Mesendoderm (in vitro differentiated cells): ENCODE results near the gene C1QTNF8.
"Not testable (repeated sequence)": the region's sequence is repeated elsewhere in the genome, so short reads cannot be mapped to it uniquely, and the experiment has no call there.

Source experiments
- DNase-seq: peaks from one replicate; pipeline ENCODE4 v3.0.0; 2013
- H2AK5ac ChIP-seq: 2 replicates; pipeline ENCODE4 v1.6.1; 2013; ENCODE audit warnings: low read length, inconsistent platforms
- H2BK120ac ChIP-seq: 2 replicates; pipeline ENCODE4 v1.6.1; 2013; ENCODE audit warnings: low read depth, mild to moderate bottlenecking, low read length, moderate library complexity, mixed read lengths
- H2BK15ac ChIP-seq: replicated peaks from 2 replicates; pipeline ENCODE4 v1.6.1; 2013; ENCODE audit warnings: low read depth, mild to moderate bottlenecking, moderate library complexity
- H2BK5ac ChIP-seq: 2 replicates; pipeline ENCODE4 v1.6.1; 2013; ENCODE audit warnings: low read length, inconsistent platforms
- H3K18ac ChIP-seq: 2 replicates; pipeline ENCODE4 v1.6.1; 2013; ENCODE audit warnings: mild to moderate bottlenecking, low read length, mixed read lengths
- H3K23ac ChIP-seq: one replicate; pipeline ENCODE4 v1.6.1; 2013; ENCODE audit warnings: low read length
- H3K27ac ChIP-seq: 2 replicates; pipeline ENCODE4 v1.5.1; 2013; ENCODE audit warnings: low read depth, mild to moderate bottlenecking, inconsistent platforms, low read length, moderate library complexity
- H3K27me3 ChIP-seq: 2 replicates; pipeline ENCODE4 v1.6.1; 2013; ENCODE audit warnings: low read length, control low read depth, mild to moderate bottlenecking, inconsistent platforms; ENCODE audit not compliant: insufficient read depth, poor library complexity
- H3K36me3 ChIP-seq: 2 replicates; pipeline ENCODE4 v1.6.1; 2013; ENCODE audit warnings: low read length, inconsistent platforms; ENCODE audit not compliant: control insufficient read depth, insufficient read depth
- H3K4ac ChIP-seq: one replicate; pipeline ENCODE4 v1.6.1; 2013; ENCODE audit warnings: low read depth, mild to moderate bottlenecking, low read length, moderate library complexity
- H3K4me1 ChIP-seq: 2 replicates; pipeline ENCODE4 v1.6.1; 2013; ENCODE audit warnings: low read depth, low read length, inconsistent platforms; ENCODE audit not compliant: control insufficient read depth
- H3K4me2 ChIP-seq: 2 replicates; pipeline ENCODE4 v1.6.1; 2013; ENCODE audit warnings: low read length
- H3K4me3 ChIP-seq: 2 replicates; pipeline ENCODE4 v1.5.1; 2013; ENCODE audit warnings: mild to moderate bottlenecking, low read length
- H3K56ac ChIP-seq: one replicate; pipeline ENCODE4 v1.6.1; 2013; ENCODE audit warnings: low read length
- H3K79me1 ChIP-seq: 2 replicates; pipeline ENCODE4 v1.6.1; 2013; ENCODE audit warnings: low read length, inconsistent platforms
- H3K79me2 ChIP-seq: 2 replicates; pipeline ENCODE4 v1.6.1; 2013; ENCODE audit warnings: mild to moderate bottlenecking, low read length; ENCODE audit not compliant: control insufficient read depth, insufficient read depth
- H3K9ac ChIP-seq: 2 replicates; pipeline ENCODE4 v1.6.1; 2013; ENCODE audit warnings: low read length, inconsistent platforms
- H4K5ac ChIP-seq: one replicate; pipeline ENCODE4 v1.6.1; 2013; ENCODE audit warnings: low read length
- H4K8ac ChIP-seq: one replicate; pipeline ENCODE4 v1.6.1; 2013; ENCODE audit warnings: low read depth, mild to moderate bottlenecking, control low read depth, low read length, moderate library complexity
- WGBS: extraction: QIAGEN DNeasy Blood & Tissue Kit; methylation state at CpG from one replicate; pipeline ENCODE4 v1.1.7; 2013; ENCODE audit warnings: low lambda C conversion rate, missing lambda C conversion rate; ENCODE audit not compliant: insufficient coverage; ENCODE audit errors: extremely low coverage; 5-methylcytosine and 5-hydroxymethylcytosine counted together

The C1QTNF8 gene

DNA sequence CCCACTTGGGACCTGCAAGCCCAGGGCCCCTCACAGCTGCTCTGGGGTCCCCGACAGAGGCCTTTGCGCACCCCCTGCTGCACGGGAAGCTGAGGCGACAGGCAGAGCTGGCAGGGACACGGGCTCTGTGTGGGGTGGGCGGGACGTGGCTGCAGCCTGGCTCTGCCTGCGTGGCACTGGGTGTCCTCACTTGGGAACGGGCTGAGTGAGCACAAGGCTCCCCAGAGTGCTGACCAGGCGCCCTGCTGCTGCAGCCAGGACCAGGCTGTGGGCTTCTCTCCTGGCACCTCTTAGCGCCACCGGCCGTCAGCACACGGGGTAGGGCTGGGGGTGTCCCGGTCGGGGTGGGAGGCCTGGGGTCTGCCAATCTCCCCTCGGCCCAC is 6.6 kb downstream of the C1QTNF8 start:
- H2AK5ac ChIP-seq: no peak overlapping the region
- no peaks in the 10 kb centered on the region for H3K79me1 ChIP-seq
- no peak overlapping the region for H3K23ac ChIP-seq
- no peak overlapping the region for H4K8ac ChIP-seq
- no peak overlapping the region for H3K9ac ChIP-seq
- DNase-seq: no peak
- H3K56ac ChIP-seq: no peak overlapping the region
- no peak overlapping the region for H2BK15ac ChIP-seq
- H3K36me3 ChIP-seq: no peaks in the 10 kb centered on the region
- no peak overlapping the region for H3K27ac ChIP-seq
- H2BK120ac ChIP-seq: no peak overlapping the region
- no peak overlapping the region for H3K18ac ChIP-seq
- H3K79me2 ChIP-seq: no peaks in the 10 kb centered on the region
- H3K4me1 ChIP-seq: peaks cover 2% of the 10 kb centered on the region
- H3K4ac ChIP-seq: no peak overlapping the region
- H3K4me2 ChIP-seq: no peak overlapping the region
- H3K27me3 ChIP-seq: no peaks in the 10 kb centered on the region
- H2BK5ac ChIP-seq: no peak overlapping the region
- no peak overlapping the region for H4K5ac ChIP-seq
- WGBS: no CpG with 5 or more reads among the region's 17 CpGs
- H3K4me3 ChIP-seq: no peak overlapping the region

- DNase-seq: peak; percentile 71
- Histone ChIP-seq H3K27me3 (no peaks in the 10 kb centered on the region), H3K27ac (no peak overlapping the region), H3K4me2 (no peak overlapping the region), H4K5ac (no peak overlapping the region), H2AK5ac (no peak overlapping the region), H3K4me1 (peaks cover 2% of the 10 kb centered on the region), H3K9ac (no peak overlapping the region), H3K23ac (peak overlapping the region; percentile 94), H2BK5ac (peak overlapping the region; percentile 50), H3K79me2 (no peaks in the 10 kb centered on the region), H3K56ac (peak overlapping the region; percentile 5), H2BK15ac (no peak overlapping the region), H2BK120ac (no peak overlapping the region), H3K18ac (no peak overlapping the region), H3K4ac (no peak overlapping the region), H3K36me3 (no peaks in the 10 kb centered on the region), H3K4me3 (no peak overlapping the region), H4K8ac (no peak overlapping the region), H3K79me1 (no peaks in the 10 kb centered on the region)
- no CpG with 5 or more reads among the region's 40 CpGs for WGBS
Measured at GRCh38 chr16:1088295-1089170, 7.5 kb downstream of the C1QTNF8 start.

DNA sequence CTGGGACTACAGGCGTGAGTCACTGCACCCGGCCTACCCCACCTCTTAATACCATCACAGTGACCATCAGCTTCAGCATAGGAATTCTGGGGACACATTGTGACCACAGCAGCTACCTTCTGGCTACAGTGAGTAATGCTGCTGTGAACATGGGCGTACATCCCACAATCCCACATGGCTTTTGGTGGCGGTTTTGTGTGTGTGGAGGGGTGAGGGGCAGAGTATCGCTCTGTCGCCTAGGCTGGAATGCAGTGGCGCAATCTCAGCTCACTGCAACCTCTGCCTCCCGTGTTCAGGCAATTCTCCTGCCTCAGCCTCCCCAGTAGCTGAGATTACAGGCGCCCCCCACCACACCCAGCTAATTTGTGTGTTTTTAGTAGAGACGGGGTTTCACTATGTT is 9.6 kb downstream of the C1QTNF8 start:
- not testable (repeated sequence) for H2BK120ac ChIP-seq, H3K9ac ChIP-seq

DNA sequence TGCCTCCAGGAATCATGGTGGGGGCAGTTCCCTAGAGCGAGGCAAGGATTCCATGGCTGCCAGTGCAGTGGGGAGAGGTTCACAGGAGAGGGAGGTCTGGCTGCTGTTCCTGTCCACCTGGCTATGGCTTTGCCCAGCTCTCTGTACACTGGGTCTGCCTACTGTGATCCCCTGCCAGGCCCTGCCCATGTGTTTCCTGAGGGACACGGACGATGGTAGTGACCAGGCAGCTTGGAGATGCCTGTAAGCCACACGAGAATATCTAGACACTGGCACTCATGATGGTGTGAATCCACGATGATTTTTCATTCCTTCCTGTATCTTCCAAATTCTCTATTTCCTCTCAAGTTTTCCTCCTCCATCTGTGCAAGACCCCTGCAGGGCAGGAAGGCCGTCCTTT is 11.1 kb downstream of the C1QTNF8 start:
- no CpG with 5 or more reads among the region's 6 CpGs for WGBS
- H2BK15ac ChIP-seq: no peak overlapping the region
- no peak for DNase-seq
- H3K4me2 ChIP-seq: no peak overlapping the region
- H3K27me3 ChIP-seq: no peaks in the 10 kb centered on the region
- no peak overlapping the region for H3K9ac ChIP-seq
- no peaks in the 10 kb centered on the region for H3K79me1 ChIP-seq
- H3K23ac ChIP-seq: no peak overlapping the region
- no peaks in the 10 kb centered on the region for H3K36me3 ChIP-seq
- no peak overlapping the region for H3K4ac ChIP-seq
- H2BK5ac ChIP-seq: no peak overlapping the region
- H2AK5ac ChIP-seq: no peak overlapping the region
- H3K79me2 ChIP-seq: no peaks in the 10 kb centered on the region
- no peak overlapping the region for H4K8ac ChIP-seq
- no peak overlapping the region for H2BK120ac ChIP-seq
- no peak overlapping the region for H3K18ac ChIP-seq
- no peak overlapping the region for H3K4me3 ChIP-seq
- H3K56ac ChIP-seq: no peak overlapping the region
- no peak overlapping the region for H3K27ac ChIP-seq
- peaks cover 4% of the 10 kb centered on the region for H3K4me1 ChIP-seq
- no peak overlapping the region for H4K5ac ChIP-seq

More for the DNA sequence above, 9.6 kb downstream of the C1QTNF8 start:
- H3K4ac ChIP-seq, H3K36me3 ChIP-seq, H3K27ac ChIP-seq, H4K8ac ChIP-seq, H2AK5ac ChIP-seq, H2BK15ac ChIP-seq, H4K5ac ChIP-seq, H3K56ac ChIP-seq, H3K4me2 ChIP-seq, DNase-seq, H3K4me3 ChIP-seq, H3K79me2 ChIP-seq, H2BK5ac ChIP-seq, H3K23ac ChIP-seq, H3K4me1 ChIP-seq, H3K18ac ChIP-seq, H3K79me1 ChIP-seq, H3K27me3 ChIP-seq: not testable (repeated sequence)
- no CpG with 5 or more reads among the region's 10 CpGs for WGBS

DNA sequence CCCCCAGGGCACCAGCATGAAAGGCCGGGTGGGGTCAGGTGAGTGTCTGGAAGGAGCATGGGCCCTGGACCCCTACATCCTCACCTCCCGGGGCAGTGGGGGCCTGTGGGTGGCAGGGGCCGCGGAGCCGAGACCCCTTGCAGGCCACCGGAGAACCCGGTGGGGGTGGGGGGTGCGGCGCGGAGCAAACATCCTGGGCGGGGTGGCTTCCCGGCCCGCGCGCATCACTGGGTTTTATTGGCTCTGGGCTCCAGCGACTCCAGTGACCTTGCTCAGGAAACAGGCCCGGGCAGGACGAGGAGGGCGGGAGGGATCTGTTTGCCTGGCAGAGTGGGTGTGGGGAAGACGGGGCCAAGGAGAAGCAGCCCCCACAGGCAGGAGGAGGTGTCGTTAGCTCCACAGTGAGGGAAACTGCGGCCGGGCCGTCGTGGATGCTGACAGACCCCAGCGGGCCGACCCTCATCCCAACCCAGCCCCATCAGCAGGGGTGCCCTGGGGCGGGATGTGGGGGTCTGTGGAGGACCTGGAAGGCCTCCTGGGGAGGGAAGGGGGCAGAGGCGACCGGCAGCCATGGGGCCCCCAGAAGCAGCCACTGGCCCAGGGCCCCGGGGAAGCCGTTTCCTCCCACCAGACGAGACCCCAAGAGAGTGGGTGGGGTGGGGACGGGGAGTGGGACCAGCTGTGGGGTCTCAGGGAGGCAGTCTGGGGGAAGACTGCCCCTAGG is 12.9 kb downstream of the C1QTNF8 start:
- Histone ChIP-seq H4K8ac (no peak overlapping the region), H3K4ac (no peak overlapping the region), H3K36me3 (no peaks in the 10 kb centered on the region), H3K4me2 (no peak overlapping the region), H3K18ac (no peak overlapping the region), H3K4me1 (peaks cover 4% of the 10 kb centered on the region), H3K27me3 (no peaks in the 10 kb centered on the region), H3K4me3 (no peak overlapping the region), H3K79me1 (no peaks in the 10 kb centered on the region), H2BK15ac (no peak overlapping the region), H2BK5ac (no peak overlapping the region), H2BK120ac (no peak overlapping the region), H3K79me2 (no peaks in the 10 kb centered on the region), H2AK5ac (no peak overlapping the region), H4K5ac (no peak overlapping the region), H3K27ac (no peak overlapping the region), H3K23ac (no peak overlapping the region), H3K56ac (no peak overlapping the region), H3K9ac (no peak overlapping the region)
- no CpG with 5 or more reads among the region's 34 CpGs for WGBS
- no peak for DNase-seq
